Measurements from ENCODE around the gene OXSM.
A peak's percentile ranks its signal among the peaks of the same experiment; 100 is the strongest.

OXSM gene

GRCh38 chr3:25789596-25790556 is at the start of gene OXSM:
Gene OXSM, plus strand, starts transcription at chr3:25790090. Its CDS starts 931 bp downstream, at chr3:25791021.
- DNase-seq = peak; percentile 89 to 91

- DNase-seq = peak; percentile 12 to 17
Observed at GRCh38 chr3:25744470-25744869, 45.4 kb upstream of the OXSM start.

GRCh38 chr3:25747033-25747432 is 42.9 kb upstream of the OXSM start:
- DNase-seq = no peak

- no peak for DNase-seq
Observed at GRCh38 chr3:25748189-25748588, 41.7 kb upstream of the OXSM start.

- no peak for DNase-seq
Observed at GRCh38 chr3:25749031-25749581, 40.8 kb upstream of the OXSM start.

GRCh38 chr3:25751048-25751447 is 38.8 kb upstream of the OXSM start:
- DNase-seq = no peak

- DNase-seq = no peak
Observed at GRCh38 chr3:25751725-25752124, 38.2 kb upstream of the OXSM start.

- no peak for DNase-seq
Observed at GRCh38 chr3:25768851-25769250, 21.0 kb upstream of the OXSM start.

GRCh38 chr3:25775936-25776335 is 14.0 kb upstream of the OXSM start:
- DNase-seq = no peak

GRCh38 chr3:25780618-25781017 is 9.3 kb upstream of the OXSM start:
- DNase-seq = no peak

- peak; percentile 16 to 18 for DNase-seq
Observed at GRCh38 chr3:25781145-25781757, 8.6 kb upstream of the OXSM start.

GRCh38 chr3:25781758-25782594 is 7.9 kb upstream of the OXSM start:
- no peak for DNase-seq

GRCh38 chr3:25782636-25782937 is 7.3 kb upstream of the OXSM start:
- no peak for DNase-seq

GRCh38 chr3:25782938-25783660 is 6.8 kb upstream of the OXSM start, which contains the start of gene NGLY1:
Gene NGLY1, minus strand, starts transcription at chr3:25783443. Its CDS starts 53 bp downstream, at chr3:25783390.
- peak; percentile 78 to 86 for DNase-seq

GRCh38 chr3:25783661-25784512 is 6.0 kb upstream of the OXSM start:
- peak; percentile 52 to 66 for DNase-seq

GRCh38 chr3:25784971-25785370 is 4.9 kb upstream of the OXSM start:
- no peak for DNase-seq

GRCh38 chr3:25785826-25786225 is 4.1 kb upstream of the OXSM start:
- no peak for DNase-seq

- no peak for DNase-seq
Observed at GRCh38 chr3:25787689-25788088, 2.2 kb upstream of the OXSM start.

- no peak for DNase-seq
Observed at GRCh38 chr3:25789209-25789595, 688 bp upstream of the OXSM start.

- DNase-seq = no peak
Observed at GRCh38 chr3:25801786-25802185, 11.9 kb downstream of the OXSM start.

- no peak for DNase-seq
Observed at GRCh38 chr3:25803833-25804232, 13.9 kb downstream of the OXSM start.
